ENCODE results near the gene CDK5. TPM values are rescaled to one million over a fixed set of nuclear protein-coding genes. Genes with fewer than 3 reads are reported as not detected.

The CDK5 gene
- total and polyA plus RNA-seq, 2 donors (not counting 1 experiment from before 2014, with no cell fraction given): 8.2 to 8.4 TPM

DNA sequence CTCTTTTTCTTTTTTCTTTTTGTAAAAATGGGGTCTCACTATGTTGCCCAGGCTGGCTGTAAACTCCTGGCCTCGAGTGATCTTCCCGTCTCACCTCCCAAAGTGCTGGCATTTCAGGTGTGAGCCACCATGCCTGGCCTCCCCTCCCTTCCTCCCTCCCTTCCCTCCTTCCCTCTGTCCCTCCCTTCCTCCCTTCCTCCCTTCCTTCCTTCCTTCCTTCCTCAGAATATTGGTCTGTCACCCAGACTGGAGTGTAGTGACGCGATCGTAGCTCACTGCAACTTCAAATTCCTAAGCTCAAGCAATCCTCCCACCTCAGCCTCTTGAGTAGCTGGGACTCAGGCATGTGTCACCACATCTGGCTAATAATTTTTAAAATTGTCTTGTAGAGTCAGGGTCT is 37.0 kb upstream of the CDK5 start:
- Histone ChIP-seq H3K27me3 (replicated peaks in 1 of 4; ENCODE audit: control extremely low read depth in 1 of 4, control insufficient read depth in 3 of 4, insufficient read depth in 4 of 4, low read length in 3 of 4) (peaks cover 0 to 6% (median 1%) of the 10 kb centered on the region in 4 experiments), H3K4me3 (ENCODE audit: control extremely low read depth in 1 of 5, extremely low read depth in 1 of 5, insufficient read depth in 1 of 5, low read depth in 2 of 5, low read length in 4 of 5) (no peak overlapping the region), H3K79me2 (ENCODE audit: control insufficient read depth, insufficient read depth, low read length) (no peaks in the 10 kb centered on the region), H2AFZ (ENCODE audit: insufficient read depth, low read depth, low read length, poor library complexity, severe bottlenecking) (no peak overlapping the region), H3K9ac (ENCODE audit: low read length) (no peak overlapping the region), H3K9me3 (ENCODE audit: control extremely low read depth in 1 of 3, control insufficient read depth in 2 of 3, insufficient read depth in 1 of 3, low read length in 2 of 3) (no peaks in the 10 kb centered on the region), H4K20me1 (ENCODE audit: control insufficient read depth, insufficient read depth, low read length, poor library complexity, severe bottlenecking) (no peaks in the 10 kb centered on the region), H3K4me2 (replicated peaks; ENCODE audit: low read depth, low read length, poor library complexity, severe bottlenecking) (no peak overlapping the region), H3K4me1 (ENCODE audit: control insufficient read depth in 2 of 2, insufficient read depth in 2 of 2, low read length in 2 of 2) (no peaks in the 10 kb centered on the region), H3K27ac (ENCODE audit: low read length in 2 of 2) (no peak overlapping the region), H3K36me3 (replicated peaks in 1 of 2; ENCODE audit: control extremely low read depth in 1 of 2, control insufficient read depth in 1 of 2, extremely low read depth in 1 of 2, insufficient read depth in 2 of 2, low read length in 1 of 2) (no peaks in the 10 kb centered on the region)
- WGBS (ENCODE audit: insufficient coverage): 100% methylated on average over 1 of the region's 5 CpGs
- Mint-ChIP-seq H3K27ac (no peak overlapping the region), H3K4me3 (no peak overlapping the region), H3K4me1 (no peaks in the 10 kb centered on the region), H3K9me3 (ENCODE audit: insufficient read depth) (no peaks in the 10 kb centered on the region), H3K27me3 (peaks cover 9% of the 10 kb centered on the region)
- POLR2A ChIA-PET: no interaction called here
- ATAC-seq (ENCODE audit: low read depth): no peak
- intact Hi-C loops (cut with micrococcal nuclease): no loop called here
- no peak for TF ChIP-seq EZH2 (IDR thresholded peaks at IDR 0.05; ENCODE audit: borderline replicate concordance, insufficient read depth, low read depth, low read length, poor library complexity, severe bottlenecking)
- TF ChIP-seq, protein P1, sequence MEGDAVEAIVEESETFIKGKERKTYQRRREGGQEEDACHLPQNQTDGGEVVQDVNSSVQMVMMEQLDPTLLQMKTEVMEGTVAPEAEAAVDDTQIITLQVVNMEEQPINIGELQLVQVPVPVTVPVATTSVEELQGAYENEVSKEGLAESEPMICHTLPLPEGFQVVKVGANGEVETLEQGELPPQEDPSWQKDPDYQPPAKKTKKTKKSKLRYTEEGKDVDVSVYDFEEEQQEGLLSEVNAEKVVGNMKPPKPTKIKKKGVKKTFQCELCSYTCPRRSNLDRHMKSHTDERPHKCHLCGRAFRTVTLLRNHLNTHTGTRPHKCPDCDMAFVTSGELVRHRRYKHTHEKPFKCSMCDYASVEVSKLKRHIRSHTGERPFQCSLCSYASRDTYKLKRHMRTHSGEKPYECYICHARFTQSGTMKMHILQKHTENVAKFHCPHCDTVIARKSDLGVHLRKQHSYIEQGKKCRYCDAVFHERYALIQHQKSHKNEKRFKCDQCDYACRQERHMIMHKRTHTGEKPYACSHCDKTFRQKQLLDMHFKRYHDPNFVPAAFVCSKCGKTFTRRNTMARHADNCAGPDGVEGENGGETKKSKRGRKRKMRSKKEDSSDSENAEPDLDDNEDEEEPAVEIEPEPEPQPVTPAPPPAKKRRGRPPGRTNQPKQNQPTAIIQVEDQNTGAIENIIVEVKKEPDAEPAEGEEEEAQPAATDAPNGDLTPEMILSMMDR (IDR thresholded peaks at IDR 0.05): no peak
- CTCF ChIA-PET: no interaction called here
- no peak for DNase-seq

DNA sequence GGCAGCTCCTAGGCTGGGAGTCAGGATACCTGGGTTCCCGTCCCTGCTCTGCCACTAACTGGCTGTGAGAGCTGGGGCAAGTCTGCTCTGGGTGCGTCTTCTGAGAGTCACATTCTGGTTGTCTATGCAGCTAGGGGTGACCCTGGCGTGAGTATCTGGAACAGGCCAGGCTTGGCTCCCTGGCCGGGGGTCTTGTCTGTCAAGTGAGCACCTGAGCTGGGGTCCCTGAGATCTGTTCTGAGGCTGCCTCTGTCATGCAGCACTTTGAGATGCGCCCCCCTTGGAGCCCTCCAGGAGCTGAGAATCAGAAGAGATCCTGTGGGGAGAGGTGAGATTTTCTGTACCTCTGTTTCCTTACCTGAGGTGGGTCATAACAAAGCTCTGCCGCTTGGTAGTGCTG is 36.1 kb upstream of the CDK5 start:
- Histone ChIP-seq H3K4me3 (ENCODE audit: control extremely low read depth in 1 of 5, extremely low read depth in 1 of 5, insufficient read depth in 1 of 5, low read depth in 2 of 5, low read length in 4 of 5) (no peak overlapping the region), H3K27me3 (replicated peaks in 1 of 4; ENCODE audit: control extremely low read depth in 1 of 4, control insufficient read depth in 3 of 4, insufficient read depth in 4 of 4, low read length in 3 of 4) (peaks cover 0 to 16% (median 1%) of the 10 kb centered on the region in 4 experiments), H3K27ac (ENCODE audit: low read length in 2 of 2) (no peak overlapping the region), H3K9ac (ENCODE audit: low read length) (no peak overlapping the region), H3K9me3 (ENCODE audit: control extremely low read depth in 1 of 3, control insufficient read depth in 2 of 3, insufficient read depth in 1 of 3, low read length in 2 of 3) (no peaks in the 10 kb centered on the region), H3K4me1 (ENCODE audit: control insufficient read depth in 2 of 2, insufficient read depth in 2 of 2, low read length in 2 of 2) (peaks cover 5 to 6% of the 10 kb centered on the region in 2 donors), H3K4me2 (replicated peaks; ENCODE audit: low read depth, low read length, poor library complexity, severe bottlenecking) (no peak overlapping the region), H4K20me1 (ENCODE audit: control insufficient read depth, insufficient read depth, low read length, poor library complexity, severe bottlenecking) (no peaks in the 10 kb centered on the region), H3K36me3 (replicated peaks in 1 of 2; ENCODE audit: control extremely low read depth in 1 of 2, control insufficient read depth in 1 of 2, extremely low read depth in 1 of 2, insufficient read depth in 2 of 2, low read length in 1 of 2) (no peaks in the 10 kb centered on the region), H3K79me2 (ENCODE audit: control insufficient read depth, insufficient read depth, low read length) (no peaks in the 10 kb centered on the region), H2AFZ (ENCODE audit: insufficient read depth, low read depth, low read length, poor library complexity, severe bottlenecking) (no peak overlapping the region)
- peaks cover 17% of the 10 kb centered on the region for H3K27me3 Mint-ChIP-seq
- H3K4me1 Mint-ChIP-seq: peaks cover 5% of the 10 kb centered on the region
- DNase-seq (no peak), ATAC-seq (ENCODE audit: low read depth) (no peak)
- 92% methylated on average over 6 of the region's 6 CpGs for WGBS (ENCODE audit: insufficient coverage)
- no peak overlapping the region for H3K27ac Mint-ChIP-seq
- TF ChIP-seq, protein P1 (IDR thresholded peaks at IDR 0.05): no peak
- no peak for TF ChIP-seq EZH2 (IDR thresholded peaks at IDR 0.05; ENCODE audit: borderline replicate concordance, insufficient read depth, low read depth, low read length, poor library complexity, severe bottlenecking)
- H3K4me3 Mint-ChIP-seq: no peak overlapping the region
- CTCF ChIA-PET: interaction anchor here (1.0 kb wide), 2 partner anchors 17 to 30 kb away, joined by 3 read pairs; no protein-coding TSS in a partner anchor
- intact Hi-C loops (cut with micrococcal nuclease): no loop called here
- H3K9me3 Mint-ChIP-seq (ENCODE audit: insufficient read depth): no peaks in the 10 kb centered on the region
- POLR2A ChIA-PET: no interaction called here
